Hepatocyte (in vitro differentiated cells): Measurements from ENCODE around the gene ENAH. TPM values are rescaled to one million over a fixed set of nuclear protein-coding genes. Genes with fewer than 3 reads are reported as not detected.

Experiments used
- DNase-seq: peaks from one replicate; pipeline ENCODE4 v3.0.0-alpha.2; 2016; ENCODE audit warnings: low spot score
- H2AFZ ChIP-seq: fragments of 200-600 bp; sonication (generic); 2 replicates; pipeline ENCODE4 v1.6.0; 2016; ENCODE audit warnings: antibody characterized with exemption, mild to moderate bottlenecking
- H3K27ac ChIP-seq: fragments of 200-600 bp; sonication (generic); 2 replicates; pipeline ENCODE4 v1.5.1; 2016; ENCODE audit warnings: mild to moderate bottlenecking
- H3K27me3 ChIP-seq: fragments of 200-600 bp; sonication (generic); 2 replicates; pipeline ENCODE4 v1.6.1; 2016
- H3K36me3 ChIP-seq: fragments of 200-600 bp; sonication (generic); replicated peaks from 2 replicates; pipeline ENCODE4 v1.5.1; 2016; ENCODE audit warnings: low read depth; ENCODE audit not compliant: insufficient read depth
- H3K4me1 ChIP-seq: fragments of 200-600 bp; sonication (generic); 2 replicates; pipeline ENCODE4 v1.5.1; 2016; ENCODE audit warnings: mild to moderate bottlenecking, moderate library complexity; ENCODE audit not compliant: insufficient read depth
- H3K4me2 ChIP-seq: fragments of 200-600 bp; sonication (generic); 2 replicates; pipeline ENCODE4 v1.6.0; 2016
- H3K4me3 ChIP-seq: fragments of 200-600 bp; sonication (generic); 2 replicates; pipeline ENCODE4 v1.5.1; 2016; ENCODE audit warnings: mild to moderate bottlenecking
- H3K79me2 ChIP-seq: fragments of 200-600 bp; sonication (generic); 2 replicates; pipeline ENCODE4 v1.6.0; 2017; ENCODE audit warnings: mild to moderate bottlenecking
- H3K9me2 ChIP-seq: fragments of 200-600 bp; sonication (generic); replicated peaks from 2 replicates; pipeline ENCODE4 v1.6.0; 2017; ENCODE audit warnings: mild to moderate bottlenecking; ENCODE audit not compliant: insufficient read depth
- H3K9me3 ChIP-seq: fragments of 200-600 bp; sonication (generic); 2 replicates; pipeline ENCODE4 v1.5.1; 2016; ENCODE audit warnings: low read depth, mild to moderate bottlenecking
- H4K20me1 ChIP-seq: fragments of 200-600 bp; sonication (generic); 2 replicates; pipeline ENCODE4 v1.6.0; 2016; ENCODE audit warnings: mild to moderate bottlenecking; ENCODE audit not compliant: insufficient read depth, poor library complexity, severe bottlenecking
- EZH2 ChIP-seq: fragments of 200-600 bp; sonication (generic); IDR thresholded peaks from 2 replicates; pipeline ENCODE4 v1.6.1; 2016; ENCODE audit warnings: antibody characterized with exemption, mild to moderate bottlenecking, borderline replicate concordance
- EZH2phosphoT487 ChIP-seq: fragments of 200-600 bp; sonication (generic); IDR thresholded peaks from one replicate; pipeline ENCODE4 v1.6.1; 2018; ENCODE audit warnings: antibody characterized with exemption, mild to moderate bottlenecking, low read depth, moderate library complexity; ENCODE audit not compliant: unreplicated experiment, severe bottlenecking
- WGBS: methylation state at CpG from one replicate; pipeline ENCODE4 v1.1.6; 2016; ENCODE audit warnings: low lambda C conversion rate; ENCODE audit errors: missing lambda C conversion rate; 5-methylcytosine and 5-hydroxymethylcytosine counted together
- polyA plus RNA-seq: library from polyadenylated mRNA; unstranded; fragments of >200 nt; fragmentation: Nextera tagmentation; extraction: Ambion mirVana; gene quantifications from 2 replicates; pipeline ENCODE4 v1.2.1, GENCODE V29; 2016
- total RNA-seq: library from RNA; depleted of rRNA; stranded (reverse); fragments of >200 nt; gene quantifications from 2 replicates; pipeline ENCODE4 v1.2.3, GENCODE V29; 2014
- TF ChIP-seq, protein P1 (sequence below): fragments of 200-600 bp; sonication (generic); IDR thresholded peaks from 2 replicates; pipeline ENCODE4 v1.5.1; 2016; ENCODE audit warnings: antibody characterized with exemption, mild to moderate bottlenecking; ENCODE audit not compliant: poor library complexity

ENAH gene
- total and polyA plus RNA-seq, 2 experiments from 2014 or later = 51.3 to 115 TPM

DNA sequence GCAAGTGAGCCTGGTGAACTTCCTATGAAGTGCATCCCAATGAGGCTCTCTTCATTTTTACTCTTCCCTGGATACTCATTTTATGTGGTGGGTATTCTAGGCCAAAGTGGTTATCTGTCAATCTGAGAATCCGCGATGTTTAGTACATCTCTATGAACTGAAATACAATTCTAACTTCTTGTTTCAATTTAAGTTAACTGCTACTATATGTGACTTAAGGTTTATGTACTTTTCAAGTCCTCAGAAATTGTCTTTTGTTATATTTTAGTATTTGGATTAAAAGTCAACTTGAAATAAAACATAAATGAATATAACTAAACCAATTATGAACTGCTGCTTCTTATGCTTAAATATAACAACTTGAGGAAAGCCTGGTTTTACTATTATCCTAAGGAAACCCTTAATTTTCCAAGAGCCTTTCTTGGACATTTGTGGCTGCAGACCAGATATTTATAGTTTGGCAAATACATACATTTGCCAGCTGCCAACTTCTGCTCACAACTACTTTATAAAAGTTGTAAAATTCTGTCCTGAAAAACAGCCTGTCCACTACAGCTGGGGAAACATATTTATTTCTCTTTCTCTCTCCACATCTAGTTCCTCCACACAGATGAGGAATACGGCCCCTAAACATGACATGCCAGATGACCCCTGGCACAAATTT lies 60.4 kb downstream of the ENAH start:
- H3K4me3 ChIP-seq = no peak overlapping the region
- no peaks in the 10 kb centered on the region for H3K9me2 ChIP-seq
- no peak overlapping the region for H2AFZ ChIP-seq
- no peaks in the 10 kb centered on the region for H3K36me3 ChIP-seq
- no peaks in the 10 kb centered on the region for H3K27me3 ChIP-seq
- no peak for DNase-seq
- H3K4me1 ChIP-seq = no peaks in the 10 kb centered on the region
- H3K79me2 ChIP-seq = peaks cover 97% of the 10 kb centered on the region
- no peaks in the 10 kb centered on the region for H3K9me3 ChIP-seq
- TF ChIP-seq EZH2 (no peak), EZH2phosphoT487 (no peak)
- TF ChIP-seq, protein P1, sequence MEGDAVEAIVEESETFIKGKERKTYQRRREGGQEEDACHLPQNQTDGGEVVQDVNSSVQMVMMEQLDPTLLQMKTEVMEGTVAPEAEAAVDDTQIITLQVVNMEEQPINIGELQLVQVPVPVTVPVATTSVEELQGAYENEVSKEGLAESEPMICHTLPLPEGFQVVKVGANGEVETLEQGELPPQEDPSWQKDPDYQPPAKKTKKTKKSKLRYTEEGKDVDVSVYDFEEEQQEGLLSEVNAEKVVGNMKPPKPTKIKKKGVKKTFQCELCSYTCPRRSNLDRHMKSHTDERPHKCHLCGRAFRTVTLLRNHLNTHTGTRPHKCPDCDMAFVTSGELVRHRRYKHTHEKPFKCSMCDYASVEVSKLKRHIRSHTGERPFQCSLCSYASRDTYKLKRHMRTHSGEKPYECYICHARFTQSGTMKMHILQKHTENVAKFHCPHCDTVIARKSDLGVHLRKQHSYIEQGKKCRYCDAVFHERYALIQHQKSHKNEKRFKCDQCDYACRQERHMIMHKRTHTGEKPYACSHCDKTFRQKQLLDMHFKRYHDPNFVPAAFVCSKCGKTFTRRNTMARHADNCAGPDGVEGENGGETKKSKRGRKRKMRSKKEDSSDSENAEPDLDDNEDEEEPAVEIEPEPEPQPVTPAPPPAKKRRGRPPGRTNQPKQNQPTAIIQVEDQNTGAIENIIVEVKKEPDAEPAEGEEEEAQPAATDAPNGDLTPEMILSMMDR = no peak
- H4K20me1 ChIP-seq = peaks cover 40% of the 10 kb centered on the region
- 89% methylated on average over 3 of the region's 3 CpGs for WGBS
- no peak overlapping the region for H3K27ac ChIP-seq
- no peak overlapping the region for H3K4me2 ChIP-seq

- Histone ChIP-seq H4K20me1 (peaks cover 47% of the 10 kb centered on the region), H3K9me3 (no peaks in the 10 kb centered on the region), H3K4me1 (no peaks in the 10 kb centered on the region), H2AFZ (no peak overlapping the region), H3K79me2 (peaks cover 97% of the 10 kb centered on the region), H3K4me3 (no peak overlapping the region), H3K36me3 (no peaks in the 10 kb centered on the region), H3K27ac (no peak overlapping the region), H3K9me2 (no peaks in the 10 kb centered on the region), H3K27me3 (no peaks in the 10 kb centered on the region), H3K4me2 (no peak overlapping the region)
- DNase-seq = no peak
- no peak for TF ChIP-seq EZH2
- no peak for TF ChIP-seq EZH2phosphoT487
- TF ChIP-seq, protein P1 = no peak
- 100% methylated on average over 1 of the region's 1 CpG for WGBS
Observed at GRCh38 chr1:225587310-225587709, 65.6 kb downstream of the ENAH start.

DNA sequence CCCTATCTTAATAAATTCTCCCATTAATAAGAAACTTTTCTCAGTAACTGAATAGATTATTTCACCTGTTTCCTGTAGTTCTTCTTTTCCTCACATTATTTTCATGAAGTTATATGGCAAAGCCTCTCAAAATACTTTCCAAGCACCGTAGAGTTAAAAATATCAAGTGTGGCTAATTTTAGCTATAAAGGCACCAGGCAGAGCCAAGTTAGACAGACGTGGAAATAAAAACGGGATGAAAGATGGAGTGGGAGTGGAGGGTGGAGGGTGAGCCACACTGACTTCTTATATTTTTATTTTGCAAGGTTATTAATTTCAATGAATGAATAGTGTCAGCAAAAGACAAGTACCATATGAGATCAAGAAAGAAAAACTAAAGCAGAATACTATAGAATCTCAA lies 71.7 kb downstream of the ENAH start:
- Histone ChIP-seq H4K20me1 (peaks cover 39% of the 10 kb centered on the region), H3K4me3 (no peak overlapping the region), H3K9me3 (no peaks in the 10 kb centered on the region), H3K4me1 (peaks cover 19% of the 10 kb centered on the region), H3K4me2 (no peak overlapping the region), H3K27ac (no peak overlapping the region), H3K36me3 (no peaks in the 10 kb centered on the region), H2AFZ (no peak overlapping the region), H3K79me2 (peaks cover 99% of the 10 kb centered on the region), H3K9me2 (no peaks in the 10 kb centered on the region), H3K27me3 (no peaks in the 10 kb centered on the region)
- DNase-seq = no peak
- TF ChIP-seq EZH2 (no peak), EZH2phosphoT487 (no peak)
- TF ChIP-seq, protein P1 = no peak
- 61% methylated on average over 3 of the region's 3 CpGs for whole genome bisulfite sequencing
